T-helper 1 cell treated with Interleukin-12 subunit alpha and Interleukin-12 subunit beta and Interleukin-4 antibody, amounts not matched to agents 30 μg/mL and 1 μg/mL, for 36 hours (primary cell): ENCODE data around the gene AARS1.
"Not testable (repeated sequence)": the region's sequence is repeated elsewhere in the genome, so short reads cannot be mapped to it uniquely, and the experiment has no call there.

Source experiments
- H3K27ac Mint-ChIP-seq: one replicate; pipeline ENCODE4 v1.8.0; 2021; ENCODE audit warnings: mild to moderate bottlenecking, mixed read lengths
- H3K27me3 Mint-ChIP-seq: one replicate; pipeline ENCODE4 v1.8.0; 2021; ENCODE audit warnings: low read depth, mixed read lengths
- H3K36me3 Mint-ChIP-seq: one replicate; pipeline ENCODE4 v1.8.0; 2021; ENCODE audit warnings: low read depth, mixed read lengths
- H3K4me1 Mint-ChIP-seq: one replicate; pipeline ENCODE4 v1.8.0; 2021; ENCODE audit warnings: low read depth, mixed read lengths
- H3K4me3 Mint-ChIP-seq: one replicate; pipeline ENCODE4 v1.8.0; 2021; ENCODE audit warnings: mild to moderate bottlenecking, moderate library complexity, mixed read lengths
- H3K9me3 Mint-ChIP-seq: one replicate; pipeline ENCODE4 v1.8.0; 2021; ENCODE audit warnings: mixed read lengths

The AARS1 gene

DNA sequence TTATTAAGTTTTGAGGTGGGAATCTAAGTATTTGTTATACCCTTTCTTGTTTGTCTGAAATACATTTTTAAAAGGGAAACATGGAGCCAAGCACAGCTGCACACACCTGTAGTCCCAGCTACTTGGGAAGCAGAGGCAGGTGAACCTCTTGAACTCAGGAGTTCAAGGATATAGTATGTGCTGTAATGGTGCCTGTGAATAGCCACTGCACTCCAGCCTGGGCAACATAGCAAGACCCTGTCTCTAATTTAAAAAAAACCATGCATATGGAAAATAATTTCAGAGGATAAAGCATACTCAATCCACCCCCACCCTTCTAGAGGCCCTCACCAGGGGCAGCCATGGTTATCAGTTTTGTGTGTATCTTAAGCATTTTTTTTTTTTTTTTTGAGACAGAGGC lies 6.3 kb upstream of the AARS1 start:
- Mint-ChIP-seq H3K27ac (no peak overlapping the region), H3K36me3 (peaks cover 7% of the 10 kb centered on the region), H3K4me3 (no peak overlapping the region)

DNA sequence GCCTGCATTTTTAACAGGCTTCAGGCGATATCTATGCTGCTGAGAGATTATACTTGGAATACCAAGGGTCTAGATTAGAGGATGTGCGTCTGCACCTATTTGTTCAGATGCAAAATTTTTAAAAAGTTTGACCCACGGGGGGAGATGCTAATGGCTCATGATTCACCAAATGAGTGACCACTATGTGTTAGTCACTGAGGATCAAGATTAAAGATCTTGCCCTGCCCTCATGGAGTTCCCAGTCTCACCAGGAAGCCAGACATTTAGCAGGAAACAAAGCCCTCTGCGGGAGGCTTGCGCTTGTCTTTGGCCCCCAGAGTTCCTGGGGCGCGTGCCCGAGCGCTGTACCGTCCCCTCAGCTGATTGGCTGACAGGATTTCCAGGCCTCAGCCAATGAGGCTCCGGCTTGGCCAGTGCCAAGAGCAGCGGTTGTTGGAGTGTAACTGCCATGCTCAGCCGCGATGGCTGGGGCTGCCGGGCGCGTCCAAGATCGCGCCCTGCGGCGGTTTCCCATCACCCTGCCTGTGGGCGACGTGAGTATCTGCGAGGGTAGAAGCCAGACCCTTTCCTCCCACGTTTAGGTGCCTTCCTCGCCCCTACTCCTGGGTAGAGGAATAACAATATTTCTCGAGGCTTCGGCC lies 5.2 kb upstream of the AARS1 start:
- Mint-ChIP-seq H3K36me3 (peaks cover under 1% of the 10 kb centered on the region), H3K4me1 (peaks cover 14% of the 10 kb centered on the region), H3K27me3 (no peaks in the 10 kb centered on the region), H3K4me3 (no peak overlapping the region), H3K9me3 (no peaks in the 10 kb centered on the region), H3K27ac (no peak overlapping the region)

More for the DNA sequence above, 6.3 kb upstream of the AARS1 start:
- no peaks in the 10 kb centered on the region for H3K27me3 Mint-ChIP-seq
- H3K9me3 Mint-ChIP-seq = no peaks in the 10 kb centered on the region
- peaks cover 19% of the 10 kb centered on the region for H3K4me1 Mint-ChIP-seq

DNA sequence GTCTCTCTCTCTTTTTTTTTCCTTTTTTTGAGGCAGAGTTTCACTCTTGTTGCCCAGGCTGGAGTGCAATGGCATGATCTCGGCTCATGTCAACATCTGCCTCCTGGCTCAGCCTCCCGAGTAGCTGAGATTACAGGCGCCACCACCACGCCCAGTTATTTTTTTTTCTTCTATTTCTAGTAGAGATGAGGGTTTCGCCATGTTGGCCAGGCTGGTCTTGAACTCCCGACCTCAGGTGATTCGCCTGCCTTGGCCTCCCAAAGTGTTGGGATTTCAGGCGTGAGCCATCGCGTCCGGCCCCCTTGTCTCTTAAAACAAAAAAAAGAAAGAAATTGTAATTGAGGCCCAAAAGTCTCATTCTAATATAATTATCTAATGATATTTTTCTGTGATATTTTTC lies 2.8 kb upstream of the AARS1 start:
- H3K36me3 Mint-ChIP-seq, H3K27me3 Mint-ChIP-seq, H3K4me3 Mint-ChIP-seq, H3K9me3 Mint-ChIP-seq, H3K27ac Mint-ChIP-seq: not testable (repeated sequence)
- H3K4me1 Mint-ChIP-seq = peaks cover 11% of the 10 kb centered on the region

DNA sequence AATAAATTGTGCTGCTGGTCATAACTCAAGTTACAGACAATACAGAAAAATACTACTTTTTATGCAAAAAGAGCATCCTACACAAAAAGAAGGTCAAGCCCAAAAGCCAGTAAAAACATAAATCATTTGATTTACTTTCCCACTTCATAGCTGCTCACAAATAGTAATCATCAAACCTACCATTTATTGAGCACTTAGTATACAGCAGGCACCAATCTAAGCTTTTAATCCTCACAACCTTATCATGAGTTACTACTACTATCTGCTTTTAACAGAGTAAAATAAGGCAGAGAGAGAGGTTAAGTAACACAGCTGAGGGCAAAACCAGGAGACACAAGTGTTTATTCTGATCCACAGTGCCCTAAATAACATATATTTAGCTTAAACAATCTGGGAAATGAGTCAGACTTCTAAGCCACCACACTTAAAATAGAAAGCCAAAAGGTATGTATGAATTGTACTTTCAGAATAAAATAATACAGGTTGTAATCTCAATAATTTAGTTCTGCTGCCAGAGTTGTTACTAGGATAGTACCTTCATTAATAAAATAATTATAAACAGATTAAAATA lies 1.7 kb upstream of the AARS1 start:
- Mint-ChIP-seq H3K27ac (no peak overlapping the region), H3K27me3 (no peaks in the 10 kb centered on the region), H3K36me3 (peaks cover 8% of the 10 kb centered on the region), H3K4me1 (peaks cover 11% of the 10 kb centered on the region), H3K4me3 (no peak overlapping the region), H3K9me3 (no peaks in the 10 kb centered on the region)

DNA sequence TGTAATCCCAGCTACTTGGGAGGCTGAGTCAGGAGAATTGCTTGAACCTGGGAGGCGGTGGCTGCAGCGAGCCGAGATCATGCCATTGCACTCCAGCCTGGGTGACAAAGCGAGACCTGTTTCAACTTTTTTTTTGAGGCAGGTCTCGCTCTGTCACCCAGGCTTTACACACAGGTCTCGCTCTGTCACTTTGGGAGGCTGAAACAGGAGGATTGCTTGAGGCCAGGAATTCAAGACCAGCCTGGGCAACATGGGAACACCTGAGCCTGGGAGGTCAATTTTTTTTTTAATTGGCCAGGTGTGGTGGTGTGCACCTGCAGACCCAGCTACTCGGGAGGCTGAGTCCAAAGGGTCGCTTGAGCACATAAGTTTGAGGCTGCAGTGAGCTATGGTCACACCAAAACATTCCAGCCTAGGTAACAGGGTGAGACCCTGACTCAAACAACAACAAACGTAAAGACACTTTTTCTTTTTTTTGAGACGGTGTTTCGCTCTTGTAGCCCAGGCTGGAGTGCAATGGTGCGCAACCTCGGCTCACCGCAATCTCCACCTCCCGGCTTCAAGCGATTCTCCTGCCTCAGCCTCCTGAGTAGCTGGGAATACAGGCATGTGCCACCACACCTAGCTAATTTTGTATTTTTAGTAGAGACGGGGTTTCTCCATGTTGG lies 1.9 kb downstream of the AARS1 start:
- Mint-ChIP-seq H3K4me3 (peak overlapping the region; percentile 98), H3K4me1 (peaks cover 24% of the 10 kb centered on the region), H3K27ac (peak overlapping the region; percentile 55), H3K36me3 (peaks cover 21% of the 10 kb centered on the region)
- not testable (repeated sequence) for H3K27me3 Mint-ChIP-seq, H3K9me3 Mint-ChIP-seq

DNA sequence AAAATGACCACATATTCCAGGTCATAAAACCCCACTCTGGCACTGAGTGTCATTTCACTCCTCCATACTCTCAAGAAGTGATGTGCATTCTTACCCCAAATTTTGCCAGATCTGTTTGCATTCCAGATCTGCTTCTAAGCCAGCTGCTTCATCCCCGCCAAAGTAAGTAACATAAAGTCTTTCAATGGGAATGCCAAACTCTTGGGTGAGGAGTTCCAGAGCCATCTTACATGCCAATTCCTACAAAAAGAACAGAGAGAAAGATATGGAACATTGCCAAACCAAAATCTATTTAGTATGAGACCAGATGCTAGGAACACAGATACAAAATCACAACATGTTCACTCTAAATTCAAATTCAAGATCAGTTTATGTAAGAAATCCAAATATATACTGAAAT lies 12.9 kb downstream of the AARS1 start:
- peaks cover 36% of the 10 kb centered on the region for H3K36me3 Mint-ChIP-seq

DNA sequence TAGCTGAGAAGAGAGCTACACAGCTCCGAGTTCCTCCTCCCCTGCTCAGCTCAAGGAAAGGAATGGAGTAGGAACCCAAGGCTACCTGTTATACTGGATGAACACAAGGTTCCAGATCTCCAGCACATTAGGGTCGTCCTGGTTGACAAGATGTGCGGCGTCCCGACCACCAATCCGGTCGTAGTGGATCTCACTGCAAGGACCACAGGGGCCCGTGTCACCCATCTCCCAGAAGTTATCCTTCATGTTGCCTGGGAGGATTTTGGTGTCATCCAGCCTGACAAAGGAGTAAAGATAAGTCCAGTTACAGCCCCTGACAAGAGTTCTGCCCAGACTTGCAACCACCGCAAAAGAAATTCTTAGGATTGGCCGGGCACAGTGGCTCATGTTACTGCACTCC lies 17.6 kb downstream of the AARS1 start:
- Mint-ChIP-seq H3K36me3 (peaks cover 47% of the 10 kb centered on the region), H3K27me3 (no peaks in the 10 kb centered on the region), H3K4me1 (peaks cover 3% of the 10 kb centered on the region), H3K27ac (no peak overlapping the region), H3K9me3 (no peaks in the 10 kb centered on the region), H3K4me3 (no peak overlapping the region)

More for the DNA sequence above, 12.9 kb downstream of the AARS1 start:
- Mint-ChIP-seq H3K4me3 (no peak overlapping the region), H3K27ac (no peak overlapping the region), H3K9me3 (no peaks in the 10 kb centered on the region), H3K4me1 (peaks cover 9% of the 10 kb centered on the region), H3K27me3 (no peaks in the 10 kb centered on the region)

DNA sequence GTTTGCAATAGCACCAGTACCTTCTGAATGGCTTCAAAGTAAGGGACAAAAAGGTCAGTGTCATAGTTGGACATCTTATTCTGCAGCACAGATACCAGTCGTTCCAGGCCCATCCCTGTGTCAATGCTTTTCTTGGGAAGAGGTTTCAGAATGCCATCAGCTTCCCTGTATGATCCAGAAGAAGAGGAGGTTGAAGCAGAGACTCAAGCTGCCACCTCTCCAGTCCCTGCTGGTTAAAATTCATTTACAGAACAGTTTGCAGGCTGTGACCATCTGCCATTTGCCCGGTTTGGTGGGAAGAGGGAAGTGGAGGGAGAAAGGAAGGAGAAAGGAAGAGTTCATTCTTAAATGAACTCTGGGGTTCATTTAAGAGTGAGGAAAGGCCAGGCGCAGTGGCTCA lies 19.1 kb downstream of the AARS1 start:
- H3K9me3 Mint-ChIP-seq = no peaks in the 10 kb centered on the region
- no peaks in the 10 kb centered on the region for H3K27me3 Mint-ChIP-seq
- H3K4me3 Mint-ChIP-seq = no peak overlapping the region
- no peaks in the 10 kb centered on the region for H3K4me1 Mint-ChIP-seq
- H3K27ac Mint-ChIP-seq = no peak overlapping the region
- H3K36me3 Mint-ChIP-seq = peaks cover 44% of the 10 kb centered on the region

DNA sequence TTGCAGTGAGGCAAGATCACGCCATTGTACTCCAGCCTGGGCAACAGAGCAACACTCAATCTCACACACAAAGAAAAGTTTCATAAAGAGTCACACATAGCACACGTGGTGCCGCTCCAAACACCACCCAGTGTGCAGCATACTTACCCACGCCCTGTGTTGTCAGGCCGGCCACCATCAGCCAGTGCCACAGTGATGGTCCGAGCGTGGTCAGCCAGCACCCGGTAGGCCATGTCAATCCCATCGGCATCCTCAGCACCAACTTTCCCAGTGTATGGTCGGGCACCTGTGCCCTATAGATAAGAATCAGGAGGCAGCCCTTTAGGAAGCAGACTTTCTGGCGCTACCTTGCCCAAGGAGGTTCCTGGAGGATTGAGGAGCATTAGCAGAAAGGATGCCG lies 19.8 kb downstream of the AARS1 start:
- H3K36me3 Mint-ChIP-seq = peaks cover 49% of the 10 kb centered on the region
- no peaks in the 10 kb centered on the region for H3K4me1 Mint-ChIP-seq
- H3K27me3 Mint-ChIP-seq = no peaks in the 10 kb centered on the region
- no peak overlapping the region for H3K4me3 Mint-ChIP-seq
- no peaks in the 10 kb centered on the region for H3K9me3 Mint-ChIP-seq
- no peak overlapping the region for H3K27ac Mint-ChIP-seq

DNA sequence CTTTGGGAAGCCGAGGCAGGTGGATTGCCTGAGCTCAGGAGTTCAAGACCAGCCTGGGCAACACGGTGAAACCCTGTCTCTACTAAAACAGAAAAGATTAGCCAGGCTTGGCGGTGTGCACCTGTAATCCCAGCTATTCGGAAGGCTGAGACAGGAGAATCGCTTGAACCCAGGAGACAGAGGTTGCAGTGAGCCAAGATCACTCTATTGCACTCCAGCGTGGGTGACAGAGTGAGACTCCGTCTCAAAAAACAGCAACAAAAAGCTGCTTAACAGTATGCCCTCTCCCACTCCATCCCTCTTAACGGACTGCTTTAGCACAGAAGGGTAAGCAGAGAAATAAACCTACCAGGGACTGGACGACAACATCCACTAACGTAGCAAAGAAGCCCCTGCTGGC lies 21.4 kb downstream of the AARS1 start:
- not testable (repeated sequence) for H3K4me1 Mint-ChIP-seq, H3K27ac Mint-ChIP-seq, H3K9me3 Mint-ChIP-seq, H3K4me3 Mint-ChIP-seq, H3K27me3 Mint-ChIP-seq
- H3K36me3 Mint-ChIP-seq = peaks cover 49% of the 10 kb centered on the region

DNA sequence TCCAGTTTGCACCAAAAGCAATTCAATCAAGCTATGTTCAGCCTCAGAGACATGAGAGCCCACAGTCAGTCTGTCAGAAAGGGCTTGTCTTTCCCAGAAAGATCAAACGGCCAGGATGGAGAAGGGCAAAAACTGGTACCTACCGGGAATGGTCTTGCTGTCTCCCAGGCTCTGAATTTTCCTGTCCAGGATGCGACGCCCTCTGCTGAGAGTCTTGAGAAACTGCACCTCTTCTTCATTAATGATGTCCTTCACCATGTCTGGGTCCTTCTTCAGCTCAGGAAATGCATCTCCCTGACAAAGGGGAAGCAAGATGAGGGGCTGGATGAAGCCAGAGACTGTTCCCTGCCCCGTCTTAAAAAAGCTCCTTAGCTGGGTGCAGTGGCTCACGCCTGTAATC lies 21.8 kb downstream of the AARS1 start:
- Mint-ChIP-seq H3K36me3 (peaks cover 45% of the 10 kb centered on the region), H3K27me3 (no peaks in the 10 kb centered on the region), H3K9me3 (no peaks in the 10 kb centered on the region), H3K4me3 (no peak overlapping the region), H3K4me1 (no peaks in the 10 kb centered on the region), H3K27ac (no peak overlapping the region)

DNA sequence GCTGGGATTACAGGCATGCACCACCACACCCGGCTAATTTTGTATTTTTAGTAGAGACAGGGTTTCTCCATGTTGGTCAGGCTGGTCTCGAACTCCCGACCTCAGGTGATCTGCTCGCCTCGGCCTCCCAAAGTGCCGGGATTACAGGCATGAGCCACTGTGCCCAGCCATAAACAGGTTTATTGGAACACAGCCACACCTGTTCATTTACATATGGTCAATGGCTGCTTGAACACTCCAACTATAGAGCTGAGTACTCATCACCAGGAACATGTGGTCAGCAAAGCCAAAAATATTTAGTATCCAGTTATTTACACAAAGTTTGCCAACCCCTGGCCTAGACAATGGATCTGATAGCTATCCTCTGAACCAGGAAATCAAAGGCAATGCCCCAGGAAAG lies 29.4 kb downstream of the AARS1 start:
- H3K27me3 Mint-ChIP-seq, H3K4me1 Mint-ChIP-seq, H3K27ac Mint-ChIP-seq, H3K4me3 Mint-ChIP-seq, H3K9me3 Mint-ChIP-seq: not testable (repeated sequence)
- H3K36me3 Mint-ChIP-seq = peaks cover 41% of the 10 kb centered on the region

DNA sequence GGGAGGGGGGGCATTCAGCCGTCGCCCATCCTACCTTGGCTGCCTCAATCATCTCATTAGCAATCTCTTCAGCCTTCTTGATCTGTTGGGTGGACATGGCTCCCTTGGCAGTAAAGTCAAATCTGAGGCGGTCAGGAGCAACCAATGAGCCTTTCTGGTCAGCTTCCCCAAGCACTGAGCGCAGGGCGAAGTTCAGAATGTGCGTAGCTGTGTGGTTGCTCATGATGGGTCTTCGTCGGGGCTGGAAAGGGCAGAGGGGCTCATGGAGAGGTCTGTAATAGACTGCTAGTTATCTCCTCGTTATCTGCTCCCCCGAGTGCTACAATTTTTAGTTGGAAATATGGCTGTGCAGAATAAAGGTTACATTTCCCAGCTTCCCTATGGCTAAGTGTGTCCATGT lies 30.4 kb downstream of the AARS1 start:
- no peaks in the 10 kb centered on the region for H3K9me3 Mint-ChIP-seq
- H3K4me1 Mint-ChIP-seq = no peaks in the 10 kb centered on the region
- H3K4me3 Mint-ChIP-seq = no peak overlapping the region
- H3K27ac Mint-ChIP-seq = no peak overlapping the region
- peaks cover 37% of the 10 kb centered on the region for H3K36me3 Mint-ChIP-seq
- no peaks in the 10 kb centered on the region for H3K27me3 Mint-ChIP-seq

DNA sequence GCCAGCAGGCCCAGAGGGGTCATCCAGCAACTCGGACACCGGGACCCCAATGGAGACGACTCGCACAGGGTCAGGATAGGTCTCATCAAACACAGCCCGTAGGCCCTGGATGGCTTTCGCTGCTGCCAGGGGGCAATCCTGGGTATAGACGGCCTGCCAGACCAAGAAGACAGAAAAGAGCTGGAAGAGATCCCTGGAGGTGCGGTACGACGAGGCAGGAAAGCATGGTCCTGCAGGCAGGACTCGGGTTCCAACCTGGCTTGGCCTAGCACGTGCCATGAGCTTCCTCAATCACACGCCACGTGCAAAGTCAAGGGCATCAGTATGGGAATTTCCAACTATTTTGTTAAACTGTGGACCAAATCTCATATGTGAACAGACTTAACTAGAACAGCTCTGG lies 31.2 kb downstream of the AARS1 start:
- no peak overlapping the region for H3K27ac Mint-ChIP-seq
- H3K27me3 Mint-ChIP-seq = no peaks in the 10 kb centered on the region
- H3K4me1 Mint-ChIP-seq = no peaks in the 10 kb centered on the region
- H3K4me3 Mint-ChIP-seq = no peak overlapping the region
- peaks cover 42% of the 10 kb centered on the region for H3K36me3 Mint-ChIP-seq
- H3K9me3 Mint-ChIP-seq = no peaks in the 10 kb centered on the region

DNA sequence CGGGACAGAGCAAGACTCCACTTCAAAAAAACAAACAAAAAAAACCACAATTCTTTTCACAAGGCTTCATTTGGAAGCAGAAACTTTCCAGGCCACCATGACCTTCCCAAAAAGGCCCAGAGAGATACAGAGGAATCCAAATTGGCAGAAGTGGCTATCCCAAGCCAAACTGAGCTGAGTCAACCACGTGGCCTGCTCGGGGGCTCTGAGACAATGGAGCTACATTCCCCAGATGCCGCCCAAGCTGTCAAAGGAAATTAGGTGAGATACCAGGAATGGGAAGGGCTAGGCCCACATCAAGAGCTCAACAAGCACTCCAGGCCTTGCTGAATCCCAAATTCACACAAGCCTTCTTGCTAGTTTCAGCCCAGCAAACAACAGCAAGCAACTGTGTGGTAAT lies 31.9 kb downstream of the AARS1 start:
- Mint-ChIP-seq H3K36me3 (peaks cover 41% of the 10 kb centered on the region), H3K4me3 (no peak overlapping the region)

More for the DNA sequence above, 31.9 kb downstream of the AARS1 start:
- H3K27me3 Mint-ChIP-seq = no peaks in the 10 kb centered on the region
- H3K4me1 Mint-ChIP-seq = no peaks in the 10 kb centered on the region
- H3K9me3 Mint-ChIP-seq = no peaks in the 10 kb centered on the region
- H3K27ac Mint-ChIP-seq = no peak overlapping the region
